Suprapubic skin (tissue), 4 donors: ENCODE data around the gene SPSB3.

ENCODE experiments used
- POLR2A ChIP-seq, 2 donors: fragments of 450-650 bp; IDR thresholded peaks; one replicate each; pipeline ENCODE4 v1.6.1; 2017; ENCODE audit warnings: antibody characterized with exemption in 2 of 2, mild to moderate bottlenecking in 2 of 2, moderate library complexity in 2 of 2
- POLR2AphosphoS5 ChIP-seq, 3 donors: sonication (generic); formaldehyde crosslinking; IDR thresholded peaks; one replicate each; pipeline ENCODE4 v1.6.1; 2017; ENCODE audit warnings: antibody characterized with exemption in 3 of 3
- TF ChIP-seq, protein P1 (sequence below), 2 donors: fragments of 200-600 bp in 1 of 2; fragments of 450-650 bp in 1 of 2; sonication (generic) in 1 of 2; IDR thresholded peaks; one replicate each; pipeline ENCODE4 v1.5.1; 2016 to 2019; ENCODE audit warnings: antibody characterized with exemption in 2 of 2, mild to moderate bottlenecking in 1 of 2, moderate library complexity in 1 of 2

DNA sequence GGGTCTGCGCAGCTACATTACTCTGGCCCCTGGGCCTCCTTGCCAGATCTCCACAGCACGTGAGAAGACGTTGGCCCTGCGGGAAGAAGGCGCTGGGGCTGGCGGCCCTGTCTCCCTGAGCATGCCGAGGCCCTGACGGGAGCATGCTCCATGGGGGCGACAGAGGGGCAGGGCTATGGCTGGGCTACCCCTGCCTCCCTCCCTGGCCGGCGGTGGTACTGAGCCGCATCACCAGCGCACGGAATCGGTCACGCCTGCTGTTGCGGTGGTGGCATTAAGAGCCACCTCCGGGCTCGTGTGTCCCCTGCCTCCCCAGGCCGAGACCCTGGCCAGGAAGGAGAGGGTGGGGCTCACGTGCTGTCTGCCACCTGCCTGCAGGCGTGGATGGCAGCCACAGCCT is 48.2 kb downstream of the SPSB3 start:
- no peak for TF ChIP-seq POLR2A (IDR thresholded peaks at IDR 0.05)
- TF ChIP-seq POLR2AphosphoS5 (IDR thresholded peaks at IDR 0.05), result no peak
- TF ChIP-seq, protein P1, sequence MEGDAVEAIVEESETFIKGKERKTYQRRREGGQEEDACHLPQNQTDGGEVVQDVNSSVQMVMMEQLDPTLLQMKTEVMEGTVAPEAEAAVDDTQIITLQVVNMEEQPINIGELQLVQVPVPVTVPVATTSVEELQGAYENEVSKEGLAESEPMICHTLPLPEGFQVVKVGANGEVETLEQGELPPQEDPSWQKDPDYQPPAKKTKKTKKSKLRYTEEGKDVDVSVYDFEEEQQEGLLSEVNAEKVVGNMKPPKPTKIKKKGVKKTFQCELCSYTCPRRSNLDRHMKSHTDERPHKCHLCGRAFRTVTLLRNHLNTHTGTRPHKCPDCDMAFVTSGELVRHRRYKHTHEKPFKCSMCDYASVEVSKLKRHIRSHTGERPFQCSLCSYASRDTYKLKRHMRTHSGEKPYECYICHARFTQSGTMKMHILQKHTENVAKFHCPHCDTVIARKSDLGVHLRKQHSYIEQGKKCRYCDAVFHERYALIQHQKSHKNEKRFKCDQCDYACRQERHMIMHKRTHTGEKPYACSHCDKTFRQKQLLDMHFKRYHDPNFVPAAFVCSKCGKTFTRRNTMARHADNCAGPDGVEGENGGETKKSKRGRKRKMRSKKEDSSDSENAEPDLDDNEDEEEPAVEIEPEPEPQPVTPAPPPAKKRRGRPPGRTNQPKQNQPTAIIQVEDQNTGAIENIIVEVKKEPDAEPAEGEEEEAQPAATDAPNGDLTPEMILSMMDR (IDR thresholded peaks at IDR 0.05), result no peak
